ENCODE measurements around the gene NKAIN2. TPM values are rescaled to one million over a fixed set of nuclear protein-coding genes. Genes with fewer than 3 reads are reported as not detected.

NKAIN2 gene
- total RNA-seq, 1 donor from 2014 or later, result not detected

GRCh38 chr6:124022641-124023040 is 219.0 kb downstream of the NKAIN2 start:
- intact Hi-C loops (cut with micrococcal nuclease), result no loop called here

- intact Hi-C loops (cut with micrococcal nuclease), result no loop called here
These were observed 223.0 kb downstream of the NKAIN2 start for GRCh38 chr6:124026694-124027093.

GRCh38 chr6:124027392-124027791 is 223.7 kb downstream of the NKAIN2 start:
- intact Hi-C loops (cut with micrococcal nuclease), result no loop called here

- intact Hi-C loops (cut with micrococcal nuclease), result no loop called here
These were observed 224.5 kb downstream of the NKAIN2 start for GRCh38 chr6:124028117-124028516.

GRCh38 chr6:124029567-124029966 is 225.9 kb downstream of the NKAIN2 start:
- intact Hi-C loops (cut with micrococcal nuclease), result no loop called here

- intact Hi-C loops (cut with micrococcal nuclease), result no loop called here
These were observed 229.8 kb downstream of the NKAIN2 start for GRCh38 chr6:124033501-124033900.

GRCh38 chr6:124036384-124036783 is 232.7 kb downstream of the NKAIN2 start:
- intact Hi-C loops (cut with micrococcal nuclease), result no loop called here

- intact Hi-C loops (cut with micrococcal nuclease), result no loop called here
These were observed 237.0 kb downstream of the NKAIN2 start for GRCh38 chr6:124040655-124041054.

- intact Hi-C loops (cut with micrococcal nuclease), result no loop called here
These were observed 248.5 kb downstream of the NKAIN2 start for GRCh38 chr6:124052120-124052519.

- intact Hi-C loops (cut with micrococcal nuclease), result no loop called here
These were observed 249.7 kb downstream of the NKAIN2 start for GRCh38 chr6:124053315-124053714.

- intact Hi-C loops (cut with micrococcal nuclease), result no loop called here
These were observed 250.4 kb downstream of the NKAIN2 start for GRCh38 chr6:124054034-124054433.

- intact Hi-C loops (cut with micrococcal nuclease), result no loop called here
These were observed 251.7 kb downstream of the NKAIN2 start for GRCh38 chr6:124055395-124055794.

GRCh38 chr6:124055963-124056362 is 252.3 kb downstream of the NKAIN2 start:
- intact Hi-C loops (cut with micrococcal nuclease), result no loop called here

GRCh38 chr6:124056407-124057334 is 253.0 kb downstream of the NKAIN2 start:
- intact Hi-C loops (cut with micrococcal nuclease), result no loop called here

GRCh38 chr6:124057461-124057860 is 253.8 kb downstream of the NKAIN2 start:
- intact Hi-C loops (cut with micrococcal nuclease), result no loop called here

GRCh38 chr6:124064317-124065113 is 260.9 kb downstream of the NKAIN2 start:
- intact Hi-C loops (cut with micrococcal nuclease), result no loop called here

GRCh38 chr6:124066269-124066668 is 262.6 kb downstream of the NKAIN2 start:
- intact Hi-C loops (cut with micrococcal nuclease), result no loop called here

- intact Hi-C loops (cut with micrococcal nuclease), result no loop called here
These were observed 263.4 kb downstream of the NKAIN2 start for GRCh38 chr6:124066946-124067552.

GRCh38 chr6:124069230-124069950 is 265.7 kb downstream of the NKAIN2 start:
- intact Hi-C loops (cut with micrococcal nuclease), result no loop called here

- intact Hi-C loops (cut with micrococcal nuclease), result no loop called here
These were observed 269.4 kb downstream of the NKAIN2 start for GRCh38 chr6:124073021-124073420.
